Measurements from ENCODE around the gene KLHL8.

DNA sequence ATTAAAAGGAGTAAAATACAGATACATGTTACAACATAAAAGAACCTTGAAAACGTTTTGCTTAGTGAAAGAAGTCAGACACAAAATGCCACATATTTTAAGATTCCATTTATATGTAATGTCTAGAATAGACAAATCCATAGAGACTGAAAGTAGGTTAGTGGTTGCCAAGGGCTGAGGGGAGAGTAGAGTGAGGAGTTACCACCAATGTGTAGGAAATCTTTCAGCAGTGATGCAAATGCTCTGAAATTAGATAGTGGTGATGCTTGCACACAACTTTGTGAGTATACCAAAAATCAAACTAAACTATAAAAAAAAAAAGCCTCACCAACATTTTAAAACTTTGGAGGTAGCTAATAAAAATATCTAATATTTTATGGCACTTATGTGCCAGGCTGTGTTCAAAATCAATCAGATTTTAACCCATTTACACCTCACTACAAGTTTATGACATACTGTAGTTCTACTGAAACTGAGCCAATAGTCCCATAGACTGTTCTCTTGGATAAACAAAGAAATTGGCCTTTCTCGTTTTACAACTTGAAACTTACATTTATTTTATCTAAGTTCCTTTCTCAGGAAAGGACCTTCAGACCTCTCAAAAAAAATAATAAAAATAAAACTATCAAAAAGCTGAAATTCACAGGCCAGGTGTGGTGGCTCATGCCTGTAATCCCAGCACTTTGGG, 29.1 kb upstream of the KLHL8 start:
- TF ChIP-seq, protein P1, sequence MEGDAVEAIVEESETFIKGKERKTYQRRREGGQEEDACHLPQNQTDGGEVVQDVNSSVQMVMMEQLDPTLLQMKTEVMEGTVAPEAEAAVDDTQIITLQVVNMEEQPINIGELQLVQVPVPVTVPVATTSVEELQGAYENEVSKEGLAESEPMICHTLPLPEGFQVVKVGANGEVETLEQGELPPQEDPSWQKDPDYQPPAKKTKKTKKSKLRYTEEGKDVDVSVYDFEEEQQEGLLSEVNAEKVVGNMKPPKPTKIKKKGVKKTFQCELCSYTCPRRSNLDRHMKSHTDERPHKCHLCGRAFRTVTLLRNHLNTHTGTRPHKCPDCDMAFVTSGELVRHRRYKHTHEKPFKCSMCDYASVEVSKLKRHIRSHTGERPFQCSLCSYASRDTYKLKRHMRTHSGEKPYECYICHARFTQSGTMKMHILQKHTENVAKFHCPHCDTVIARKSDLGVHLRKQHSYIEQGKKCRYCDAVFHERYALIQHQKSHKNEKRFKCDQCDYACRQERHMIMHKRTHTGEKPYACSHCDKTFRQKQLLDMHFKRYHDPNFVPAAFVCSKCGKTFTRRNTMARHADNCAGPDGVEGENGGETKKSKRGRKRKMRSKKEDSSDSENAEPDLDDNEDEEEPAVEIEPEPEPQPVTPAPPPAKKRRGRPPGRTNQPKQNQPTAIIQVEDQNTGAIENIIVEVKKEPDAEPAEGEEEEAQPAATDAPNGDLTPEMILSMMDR (IDR thresholded peaks at IDR 0.05), result no peak
- TF ChIP-seq POLR2A (IDR thresholded peaks at IDR 0.05), result no peak

Measured in adrenal gland (tissue), 5 donors.